Spleen (tissue), 7 donors: ENCODE data around the gene ZFYVE28.

Source experiments
- POLR2A ChIP-seq, 3 donors: fragments of 450-650 bp; IDR thresholded peaks; one replicate each; pipeline ENCODE4 v1.5.1; 2017; ENCODE audit warnings: antibody characterized with exemption in 3 of 3, mild to moderate bottlenecking in 1 of 3
- TF ChIP-seq, protein P1 (sequence below), 11 experiments: fragments of 200-600 bp in 7 of 11; fragments of 450-650 bp in 4 of 11; sonication (generic) in 4 of 11; IDR thresholded peaks in 8 of 11; conservative IDR thresholded peaks in 3 of 11; 1 replicate in 7 of 11; 2 replicates in 4 of 11; pipeline versions ENCODE4 v1.4.0 to v1.8.0; 2016 to 2021; ENCODE audit warnings: antibody characterized with exemption in 11 of 11, inconsistent platforms in 4 of 11, mild to moderate bottlenecking in 1 of 11
- donor health status: DM: no; HTN: no; CAD: no; lungs with moderate emphysema.
- donor health status: DM: no; HTN: no; CAD: no.
- donor health status: DM: no; HTN: no; CAD: no.

DNA sequence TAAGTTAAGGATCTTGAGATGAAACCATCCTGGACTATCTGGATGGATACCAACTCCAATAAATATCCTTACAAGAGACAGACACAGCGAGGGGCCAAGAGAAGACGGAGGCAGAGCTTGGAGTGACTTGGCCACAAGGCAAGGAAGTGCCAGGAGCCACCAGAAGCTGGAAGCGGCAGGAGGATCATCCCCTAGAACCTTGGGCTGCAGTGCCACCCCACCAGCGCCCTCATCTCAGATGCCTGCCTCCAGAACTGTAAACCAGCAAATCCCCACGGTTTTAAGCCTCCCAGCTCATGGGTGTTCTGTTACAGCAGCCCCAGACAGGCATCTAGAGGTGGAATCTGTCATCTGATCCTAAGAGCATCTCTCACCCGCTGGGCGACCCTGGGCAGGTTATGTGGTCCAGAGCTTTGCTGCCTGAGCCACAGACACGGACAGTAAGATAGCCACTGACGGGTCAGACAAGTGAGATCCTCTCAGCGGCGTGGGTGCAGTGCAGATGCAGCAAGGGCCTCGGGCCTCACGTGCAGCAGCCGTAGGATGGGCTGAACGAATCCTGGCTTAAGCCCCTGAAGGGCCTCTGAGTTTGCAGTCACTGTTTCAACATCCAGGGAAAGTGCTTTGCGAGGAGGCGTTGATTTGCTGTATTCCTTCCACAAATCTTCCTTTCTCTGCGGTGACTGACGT lies 131.4 kb downstream of the ZFYVE28 start:
- TF ChIP-seq, protein P1, sequence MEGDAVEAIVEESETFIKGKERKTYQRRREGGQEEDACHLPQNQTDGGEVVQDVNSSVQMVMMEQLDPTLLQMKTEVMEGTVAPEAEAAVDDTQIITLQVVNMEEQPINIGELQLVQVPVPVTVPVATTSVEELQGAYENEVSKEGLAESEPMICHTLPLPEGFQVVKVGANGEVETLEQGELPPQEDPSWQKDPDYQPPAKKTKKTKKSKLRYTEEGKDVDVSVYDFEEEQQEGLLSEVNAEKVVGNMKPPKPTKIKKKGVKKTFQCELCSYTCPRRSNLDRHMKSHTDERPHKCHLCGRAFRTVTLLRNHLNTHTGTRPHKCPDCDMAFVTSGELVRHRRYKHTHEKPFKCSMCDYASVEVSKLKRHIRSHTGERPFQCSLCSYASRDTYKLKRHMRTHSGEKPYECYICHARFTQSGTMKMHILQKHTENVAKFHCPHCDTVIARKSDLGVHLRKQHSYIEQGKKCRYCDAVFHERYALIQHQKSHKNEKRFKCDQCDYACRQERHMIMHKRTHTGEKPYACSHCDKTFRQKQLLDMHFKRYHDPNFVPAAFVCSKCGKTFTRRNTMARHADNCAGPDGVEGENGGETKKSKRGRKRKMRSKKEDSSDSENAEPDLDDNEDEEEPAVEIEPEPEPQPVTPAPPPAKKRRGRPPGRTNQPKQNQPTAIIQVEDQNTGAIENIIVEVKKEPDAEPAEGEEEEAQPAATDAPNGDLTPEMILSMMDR (IDR thresholded peaks at IDR 0.05 in 8 of 11, conservative IDR thresholded peaks at IDR 0.05 in 3 of 11), result no peak
- TF ChIP-seq POLR2A (IDR thresholded peaks at IDR 0.05), result no peak
